ENCODE measurements around the gene KRTAP10-9. TPM values are rescaled to one million over a fixed set of nuclear protein-coding genes. Genes with fewer than 3 reads are reported as not detected.

Gene KRTAP10-9, protein sequence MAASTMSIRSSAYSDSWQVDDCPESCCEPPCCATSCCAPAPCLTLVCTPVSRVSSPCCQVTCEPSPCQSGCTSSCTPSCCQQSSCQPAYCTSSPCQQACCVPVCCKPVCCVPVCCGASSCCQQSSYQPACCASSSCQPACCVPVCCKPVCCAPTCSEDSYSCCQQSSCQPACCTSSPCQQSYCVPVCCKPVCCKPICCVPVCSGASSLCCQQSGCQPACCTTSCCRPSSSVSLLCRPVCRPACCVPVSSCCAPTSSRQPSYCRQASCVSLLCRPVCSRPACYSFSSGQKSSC
- not detected in 2 replicates for total RNA-seq

GRCh38 chr21:44626673-44627143, at the start of gene KRTAP10-9:
TSS of gene KRTAP10-9 (plus strand) at chr21:44627093. CDS start at chr21:44627172, 79 bp downstream.

GRCh38 chr21:44580231-44580821, 46.6 kb upstream of the KRTAP10-9 start, which contains the start of gene KRTAP10-5:
TSS of gene KRTAP10-5 (minus strand) at chr21:44580604. CDS start at chr21:44580578, 26 bp downstream.

GRCh38 chr21:44592446-44593311, 34.2 kb upstream of the KRTAP10-9 start, which contains the start of gene KRTAP10-6:
TSS of gene KRTAP10-6 (minus strand) at chr21:44592505. CDS start at chr21:44592484, 21 bp downstream.

DNA sequence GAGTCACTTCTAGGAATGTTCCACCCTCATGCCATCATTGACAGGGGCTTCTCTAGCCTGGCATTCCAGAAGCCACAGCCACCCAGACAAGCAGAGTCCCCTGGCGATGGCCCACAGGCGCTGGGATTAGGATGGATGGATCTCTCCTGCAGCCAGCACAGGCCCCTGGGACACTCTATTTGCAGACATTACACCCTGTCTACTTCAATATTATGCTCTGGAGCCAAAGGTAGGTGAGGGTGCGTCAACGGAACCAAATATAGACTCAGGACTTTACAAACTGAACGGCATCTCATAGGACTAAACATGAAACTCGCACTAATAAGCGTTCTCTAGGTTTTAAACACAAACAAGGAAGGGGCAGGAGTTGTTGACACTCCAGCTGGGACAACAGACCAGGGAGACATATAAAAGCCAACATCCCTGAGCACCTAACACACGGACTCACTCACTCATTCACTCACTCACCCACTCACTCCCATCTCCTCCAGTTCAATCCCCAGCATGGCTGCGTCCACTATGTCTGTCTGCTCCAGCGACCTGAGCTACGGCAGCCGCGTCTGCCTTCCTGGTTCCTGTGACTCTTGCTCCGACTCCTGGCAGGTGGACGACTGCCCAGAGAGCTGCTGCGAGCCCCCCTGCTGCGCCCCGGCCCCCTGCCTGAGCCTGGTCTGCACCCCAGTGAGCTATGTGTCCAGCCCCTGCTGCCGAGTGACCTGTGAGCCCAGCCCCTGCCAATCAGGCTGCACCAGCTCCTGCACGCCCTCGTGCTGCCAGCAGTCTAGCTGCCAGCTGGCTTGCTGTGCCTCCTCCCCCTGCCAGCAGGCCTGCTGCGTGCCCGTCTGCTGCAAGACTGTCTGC, 26.5 kb upstream of the KRTAP10-9 start, which contains the start of gene KRTAP10-7:
TSS of gene KRTAP10-7 (plus strand) at position 480 of the 861 bp plus-strand sequence. CDS start at position 505, 25 bp downstream.

GRCh38 chr21:44612029-44612486, 14.8 kb upstream of the KRTAP10-9 start, which contains the start of gene KRTAP10-8:
TSS of gene KRTAP10-8 (plus strand) at chr21:44612079. CDS start at chr21:44612101, 22 bp downstream.

DNA sequence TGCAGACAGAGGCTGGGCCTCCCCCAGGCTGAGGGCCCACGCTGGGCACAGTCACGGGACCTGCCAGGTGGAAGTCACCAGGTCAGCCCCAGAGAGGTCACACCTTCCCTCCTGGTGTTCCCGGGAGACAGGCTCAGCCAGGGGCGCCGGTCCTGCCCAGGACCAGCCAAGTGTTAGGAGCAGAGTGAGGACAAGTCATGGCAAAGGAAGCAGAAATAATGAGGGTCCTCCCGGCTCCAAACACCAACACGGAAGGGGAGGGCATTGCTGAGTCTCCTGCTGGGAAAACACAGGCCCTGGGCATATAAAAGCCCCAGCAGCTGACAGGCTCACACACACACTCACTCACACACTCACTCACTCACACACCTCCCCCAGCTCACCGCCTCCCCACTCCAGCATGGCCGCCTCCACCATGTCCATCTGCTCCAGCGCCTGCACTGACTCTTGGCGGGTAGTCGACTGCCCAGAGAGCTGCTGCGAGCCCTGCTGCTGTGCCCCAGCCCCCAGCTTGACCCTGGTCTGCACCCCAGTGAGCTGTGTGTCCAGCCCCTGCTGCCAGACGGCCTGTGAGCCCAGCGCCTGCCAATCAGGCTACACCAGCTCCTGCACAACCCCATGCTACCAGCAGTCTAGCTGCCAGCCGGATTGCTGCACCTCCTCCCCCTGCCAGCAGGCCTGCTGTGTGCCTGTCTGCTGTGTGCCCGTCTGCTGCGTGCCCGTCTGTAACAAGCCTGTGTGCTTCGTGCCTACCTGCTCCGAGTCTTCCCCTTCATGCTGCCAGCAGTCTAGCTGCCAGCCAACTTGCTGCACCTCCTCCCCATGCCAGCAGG, 10.3 kb downstream of the KRTAP10-9 start, which contains the start of gene KRTAP10-10:
TSS of gene KRTAP10-10 (plus strand) at position 339 of the 833 bp plus-strand sequence. CDS start at position 401, 62 bp downstream.

GRCh38 chr21:44646366-44647221, 19.7 kb downstream of the KRTAP10-9 start, which contains the start of gene KRTAP10-11:
TSS of gene KRTAP10-11 (plus strand) at chr21:44646414. CDS start at chr21:44646459, 45 bp downstream.

DNA sequence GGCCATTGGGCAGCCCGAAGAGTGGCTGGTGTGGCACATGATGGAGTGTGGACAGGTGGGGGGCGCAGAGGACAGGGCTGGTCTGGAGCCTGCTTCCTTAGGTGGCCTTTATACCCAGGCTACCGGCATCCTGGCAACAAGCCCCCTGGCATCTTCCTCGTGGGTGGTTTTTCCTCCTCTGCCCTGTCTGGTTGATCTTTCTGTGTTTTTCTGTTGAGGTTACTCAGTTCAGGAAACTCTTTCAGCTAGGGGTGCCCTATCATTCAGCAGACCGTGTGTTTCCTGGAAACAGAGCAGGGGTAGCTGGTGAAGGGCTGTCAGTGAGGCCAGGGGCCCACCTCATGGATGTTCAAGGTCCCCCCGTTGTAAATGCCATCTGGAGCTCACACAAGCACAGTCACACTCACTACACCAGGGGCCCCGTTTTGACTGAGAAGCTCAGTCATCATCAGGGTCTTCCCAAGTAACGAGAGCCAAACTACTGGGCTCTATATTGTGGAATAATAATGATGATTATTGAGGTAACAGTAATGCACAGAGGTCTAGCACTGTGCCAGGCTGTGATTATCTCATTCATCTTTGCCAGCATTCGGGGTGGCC, 27.8 kb downstream of the KRTAP10-9 start, which contains the start of gene KRTAP12-4:
TSS of gene KRTAP12-4 (minus strand) at position 84 of the 600 bp plus-strand sequence. CDS start at position 39, 45 bp downstream.

DNA sequence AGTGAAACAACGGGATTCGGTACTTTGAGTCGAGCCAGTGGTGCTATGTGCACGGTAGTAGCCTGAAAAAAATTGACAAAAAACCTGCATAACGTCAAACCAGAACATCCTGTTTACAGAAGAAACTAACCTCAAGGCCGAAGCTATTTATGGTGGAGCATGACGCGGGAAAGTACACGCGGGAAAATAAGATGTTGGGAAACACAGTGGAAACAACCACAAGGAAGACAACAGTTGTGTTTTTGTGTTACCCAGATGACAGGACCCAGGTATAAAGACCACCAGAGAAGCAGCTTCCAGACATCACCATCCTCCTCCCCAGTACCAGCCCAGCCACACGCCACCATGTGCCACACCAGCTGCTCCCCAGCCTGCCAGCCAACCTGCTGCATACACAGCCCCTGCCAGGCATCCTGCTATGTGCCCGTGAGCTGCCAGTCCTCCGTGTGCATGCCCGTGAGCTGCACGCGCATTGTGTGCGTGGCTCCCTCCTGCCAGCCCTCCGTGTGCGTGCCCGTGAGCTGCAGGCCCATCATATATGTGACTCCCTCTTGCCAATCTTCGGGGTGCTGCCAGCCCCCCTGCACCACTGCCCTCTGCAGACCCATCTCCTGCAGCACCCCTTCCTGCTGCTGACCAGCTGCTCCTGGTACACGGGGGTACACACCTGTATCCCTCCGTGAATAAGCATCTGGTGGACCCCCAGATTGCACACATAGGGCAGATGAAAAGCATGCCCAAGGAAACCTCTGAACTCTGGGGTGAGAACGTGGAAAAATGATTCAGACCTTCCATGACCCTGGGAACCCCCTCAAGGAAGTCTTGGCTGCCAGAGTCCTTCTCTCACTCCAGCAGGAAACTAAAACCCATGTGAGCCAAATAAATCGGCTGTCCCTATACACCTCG, 31.0 kb downstream of the KRTAP10-9 start, which contains the start of gene KRTAP12-3:
TSS of gene KRTAP12-3 (plus strand) at position 298 of the 906 bp plus-strand sequence. CDS start at position 346, 48 bp downstream.

DNA sequence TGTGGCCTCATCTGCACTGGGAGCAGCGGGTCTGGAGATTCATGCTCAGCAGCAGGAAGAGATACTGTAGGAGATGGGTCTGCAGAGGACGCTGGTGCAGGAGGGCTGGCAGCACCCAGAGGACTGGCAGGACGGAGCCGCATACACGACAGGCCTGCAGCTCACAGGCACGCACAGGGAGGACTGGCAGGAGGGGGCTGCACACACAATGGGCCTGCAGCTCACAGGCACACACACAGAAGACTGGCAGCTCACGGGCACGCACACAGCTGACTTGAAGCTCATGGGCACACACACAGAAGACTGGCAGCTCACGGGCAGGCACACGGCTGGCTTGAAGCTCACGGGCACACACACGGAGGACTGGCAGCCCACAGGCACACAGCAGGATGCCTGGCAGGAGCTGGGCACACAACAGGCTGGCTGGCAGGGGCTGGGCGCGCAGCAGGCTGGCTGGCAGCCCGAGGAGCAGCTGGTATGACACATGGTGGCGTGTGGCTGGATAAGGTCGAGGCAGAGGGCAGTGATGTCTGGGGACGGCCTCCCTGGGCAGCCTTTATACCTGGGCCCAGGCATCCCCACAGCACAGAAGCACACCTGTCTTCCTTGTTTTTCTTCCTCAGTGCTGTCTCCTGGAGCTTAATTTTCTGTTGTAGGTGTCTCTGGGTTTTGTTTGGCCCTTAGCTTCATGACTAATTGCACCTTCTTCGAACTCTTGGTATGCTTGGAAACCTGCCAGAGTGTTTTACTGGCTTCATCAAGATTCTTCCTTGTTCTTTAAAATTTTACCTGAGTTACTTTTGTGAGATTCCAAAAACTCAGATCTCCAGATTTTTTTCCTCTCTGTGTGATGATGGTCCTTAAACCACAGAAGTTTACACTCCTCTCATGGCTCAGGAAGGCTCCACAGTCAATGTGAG, 39.8 kb downstream of the KRTAP10-9 start, which contains the start of gene KRTAP12-2:
TSS of gene KRTAP12-2 (minus strand) at position 527 of the 920 bp plus-strand sequence. CDS start at position 486, 41 bp downstream.

Other genes starting within 250 kb of the KRTAP10-9 start
- 0.34 and 1.4 TPM in 2 replicates for gene LRRC3, start 171.6 kb upstream of the KRTAP10-9 start, total RNA-seq
- not detected in 2 replicates for gene KRTAP10-1, start 86.9 kb upstream of the KRTAP10-9 start, total RNA-seq
- not detected in 2 replicates for gene KRTAP10-2, start 75.6 kb upstream of the KRTAP10-9 start, total RNA-seq
- gene KRTAP10-3, start 68.3 kb upstream of the KRTAP10-9 start, total RNA-seq: not detected in 2 replicates
- not detected in 2 replicates for gene KRTAP10-4, start 53.4 kb upstream of the KRTAP10-9 start, total RNA-seq
- not detected in 2 replicates for gene KRTAP10-5, start 46.5 kb upstream of the KRTAP10-9 start, total RNA-seq
- gene KRTAP10-6, start 34.6 kb upstream of the KRTAP10-9 start, total RNA-seq: not detected in 2 replicates
- gene KRTAP10-7, start 26.5 kb upstream of the KRTAP10-9 start, total RNA-seq: not detected in 2 replicates
- not detected in 2 replicates for gene KRTAP10-8, start 15.0 kb upstream of the KRTAP10-9 start, total RNA-seq
- not detected in 2 replicates for gene KRTAP10-10, start 10.3 kb downstream of the KRTAP10-9 start, total RNA-seq
- gene KRTAP10-11, start 19.3 kb downstream of the KRTAP10-9 start, total RNA-seq: not detected in 2 replicates
- not detected in 2 replicates for gene KRTAP12-4, start 27.6 kb downstream of the KRTAP10-9 start, total RNA-seq
- not detected in 2 replicates for gene KRTAP12-3, start 30.8 kb downstream of the KRTAP10-9 start, total RNA-seq
- not detected in 2 replicates for gene KRTAP12-2, start 39.8 kb downstream of the KRTAP10-9 start, total RNA-seq
- not detected in 2 replicates for gene KRTAP12-1, start 55.1 kb downstream of the KRTAP10-9 start, total RNA-seq
- gene KRTAP10-12, start 70.1 kb downstream of the KRTAP10-9 start, total RNA-seq: not detected in 2 replicates
- not detected in 2 replicates for gene TSPEAR, start 84.5 kb downstream of the KRTAP10-9 start, total RNA-seq
- gene UBE2G2, start 174.7 kb downstream of the KRTAP10-9 start, total RNA-seq: 80.3 and 124 TPM in 2 replicates
- 81.4 and 116 TPM in 2 replicates for gene SUMO3, start 191.0 kb downstream of the KRTAP10-9 start, total RNA-seq
- 156 and 164 TPM in 2 replicates for gene PTTG1IP, start 246.6 kb downstream of the KRTAP10-9 start, total RNA-seq